ENCODE results near the gene HOXA3.

HOXA3 gene

DNA sequence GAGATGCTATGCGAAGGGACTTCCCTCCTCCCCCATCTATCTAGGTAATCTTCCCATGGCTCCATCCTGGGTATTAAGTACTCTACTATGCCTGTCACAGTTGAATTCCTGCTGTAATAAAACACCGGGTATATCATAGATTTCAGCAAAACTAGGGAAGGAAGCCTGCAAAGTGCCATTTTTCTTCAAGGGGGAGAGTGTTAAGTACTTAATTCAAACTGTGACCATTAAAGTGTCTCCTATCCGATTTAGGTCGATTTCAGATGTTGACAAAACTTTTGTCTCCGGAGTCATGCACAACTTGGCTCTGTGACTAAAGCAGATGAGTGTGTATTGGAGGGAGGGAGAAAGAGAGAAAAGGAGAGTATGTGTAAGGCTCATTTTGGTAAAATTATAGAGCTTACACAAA is 26.4 kb downstream of the HOXA3 start:
- no peak for DNase-seq

GRCh38 chr7:27124902-27125689 is 27.3 kb downstream of the HOXA3 start:
- no peak for DNase-seq

DNA sequence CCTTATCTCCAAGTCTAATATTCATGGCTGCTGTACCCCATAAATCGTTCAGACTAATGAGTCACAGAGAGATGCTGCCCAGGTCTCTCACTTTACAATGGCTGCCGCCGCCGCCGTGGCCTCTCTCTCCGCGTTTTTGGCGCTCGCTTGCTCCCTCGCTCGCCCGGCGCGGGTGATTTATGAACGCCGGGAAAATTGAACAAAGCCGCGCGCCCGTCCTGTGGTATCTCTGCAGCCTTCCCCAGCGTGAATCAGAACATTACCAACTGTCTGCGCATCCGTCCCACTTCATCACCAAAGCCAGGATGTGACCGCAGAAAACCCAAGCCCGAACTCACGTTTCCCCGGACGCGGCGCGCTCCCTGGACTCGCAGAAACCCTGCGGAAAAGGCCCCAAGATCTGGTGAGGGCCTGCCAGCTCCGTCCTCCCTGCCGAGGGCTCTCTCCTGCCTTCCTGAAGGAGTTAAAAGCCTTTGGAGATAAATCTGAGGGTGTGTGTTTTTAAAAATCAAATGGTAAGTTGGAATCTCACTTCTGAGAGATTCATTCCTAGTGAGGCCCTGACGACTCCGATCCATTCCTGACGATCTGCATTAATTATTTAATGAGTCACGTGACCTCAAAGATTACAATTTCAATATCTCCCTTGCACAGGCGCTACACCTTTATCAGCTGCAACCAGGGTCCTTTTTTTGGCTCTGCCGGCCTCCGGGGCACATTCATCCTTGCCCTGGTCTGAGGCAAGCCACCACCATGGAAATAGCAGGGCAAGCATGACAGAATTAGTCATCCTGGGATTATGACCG is 28.1 kb downstream of the HOXA3 start:
- no peak for DNase-seq

DNA sequence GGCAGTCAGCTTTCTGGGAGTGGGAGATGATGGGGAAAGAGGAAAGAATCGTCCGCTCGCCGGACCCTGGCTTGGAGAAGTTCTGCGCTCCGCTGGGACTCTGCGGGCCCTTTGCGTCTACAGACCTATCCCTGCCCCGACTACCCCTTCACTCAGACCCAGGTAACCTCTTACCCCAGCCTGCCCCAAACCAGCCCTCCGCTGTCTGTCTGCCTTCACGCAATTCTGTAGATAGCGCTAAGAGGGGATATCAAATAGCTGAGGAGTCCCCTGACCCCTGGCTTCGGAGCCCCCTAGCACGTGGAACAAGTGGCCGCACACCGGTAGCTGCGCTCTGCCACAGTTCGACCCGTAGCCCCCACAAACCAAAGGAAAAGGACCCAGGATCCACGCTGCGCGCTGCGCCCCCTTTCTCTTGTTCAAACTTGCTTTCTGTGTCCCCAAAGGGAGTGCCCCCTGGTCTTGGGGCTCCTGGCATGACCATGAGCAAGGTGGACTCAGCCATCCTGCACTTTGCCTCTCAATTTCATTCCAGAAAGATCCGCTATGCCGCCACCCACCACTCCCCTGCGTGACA is 28.8 kb downstream of the HOXA3 start:
- DNase-seq, result no peak

GRCh38 chr7:27123007-27123476 is 29.3 kb downstream of the HOXA3 start:
- DNase-seq, result no peak

GRCh38 chr7:27122077-27122910 is 30.1 kb downstream of the HOXA3 start:
- no peak for DNase-seq

DNA sequence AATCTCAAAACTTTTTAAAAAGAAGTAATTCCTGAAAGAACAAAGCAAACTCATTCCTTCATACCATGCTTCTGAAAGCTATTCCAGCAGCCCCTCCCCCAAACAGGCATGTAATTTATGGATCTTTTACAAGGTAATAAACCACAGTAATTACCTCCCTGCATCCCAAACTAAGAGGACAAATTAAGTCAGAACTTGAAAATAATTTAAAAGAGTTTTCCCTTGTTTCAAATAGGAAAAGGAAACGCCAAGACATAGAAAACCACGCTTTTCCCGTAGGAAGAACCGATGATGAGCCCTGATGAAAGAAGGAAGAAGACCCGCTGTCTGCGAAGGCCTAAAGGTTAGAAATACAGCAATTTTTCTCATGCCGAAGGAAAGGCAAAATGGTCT is 30.7 kb downstream of the HOXA3 start:
- DNase-seq, result no peak

DNA sequence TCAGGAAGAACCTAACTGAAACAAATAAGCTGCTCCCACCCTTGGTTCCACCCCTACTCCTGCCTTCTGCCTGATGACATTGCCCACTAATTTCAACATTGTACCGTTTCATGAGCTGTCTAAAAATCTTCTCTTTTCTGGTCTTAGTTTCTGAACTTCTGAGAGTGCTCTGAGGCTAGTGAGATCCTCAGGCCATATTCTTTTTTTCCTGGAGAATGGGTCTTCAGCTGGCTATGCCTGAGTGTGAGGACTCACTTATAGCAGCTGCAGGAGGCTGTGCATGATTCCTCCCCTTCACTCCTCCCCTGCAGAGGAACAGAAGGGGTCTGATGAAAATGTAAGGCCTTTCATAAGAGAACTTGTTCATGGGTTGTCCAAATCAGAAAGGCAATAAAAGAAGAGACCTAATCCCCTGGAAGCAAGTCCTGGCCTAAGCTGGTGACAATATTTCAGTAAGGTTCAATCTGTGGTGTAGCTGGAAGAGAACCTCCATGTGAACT is 32.9 kb downstream of the HOXA3 start:
- DNase-seq, result no peak

DNA sequence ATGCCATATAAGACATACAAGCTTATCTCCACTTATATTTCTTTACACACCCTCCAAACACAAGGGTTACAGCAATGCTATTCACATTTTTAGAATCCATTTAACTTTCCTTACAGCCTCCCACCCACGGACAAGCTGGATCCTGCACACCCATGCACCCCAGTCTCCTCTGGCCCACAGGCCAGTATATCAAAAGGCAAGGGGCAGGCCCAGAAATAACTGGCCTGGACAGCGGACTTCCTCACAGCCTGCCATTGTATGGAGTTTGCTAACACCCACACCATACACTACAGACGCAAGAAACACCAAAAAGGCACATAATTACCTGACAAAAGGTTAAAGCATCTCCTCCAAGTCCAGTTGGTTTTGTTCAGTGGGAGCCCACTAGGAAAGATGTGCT is 33.8 kb downstream of the HOXA3 start:
- DNase-seq, result no peak

- DNase-seq, result no peak
These were observed 34.4 kb downstream of the HOXA3 start for GRCh38 chr7:27117887-27118491.

- no peak for DNase-seq
These were observed 35.2 kb downstream of the HOXA3 start for GRCh38 chr7:27116962-27117886.

- DNase-seq, result no peak
These were observed 36.1 kb downstream of the HOXA3 start for GRCh38 chr7:27116031-27116961.

GRCh38 chr7:27115221-27116026 is 37.0 kb downstream of the HOXA3 start:
- no peak for DNase-seq

- DNase-seq, result no peak
These were observed 37.5 kb downstream of the HOXA3 start for GRCh38 chr7:27114881-27115220.

GRCh38 chr7:27113991-27114769 is 38.2 kb downstream of the HOXA3 start:
- DNase-seq, result no peak

- DNase-seq, result no peak
These were observed 39.1 kb downstream of the HOXA3 start for GRCh38 chr7:27112955-27113949.

DNA sequence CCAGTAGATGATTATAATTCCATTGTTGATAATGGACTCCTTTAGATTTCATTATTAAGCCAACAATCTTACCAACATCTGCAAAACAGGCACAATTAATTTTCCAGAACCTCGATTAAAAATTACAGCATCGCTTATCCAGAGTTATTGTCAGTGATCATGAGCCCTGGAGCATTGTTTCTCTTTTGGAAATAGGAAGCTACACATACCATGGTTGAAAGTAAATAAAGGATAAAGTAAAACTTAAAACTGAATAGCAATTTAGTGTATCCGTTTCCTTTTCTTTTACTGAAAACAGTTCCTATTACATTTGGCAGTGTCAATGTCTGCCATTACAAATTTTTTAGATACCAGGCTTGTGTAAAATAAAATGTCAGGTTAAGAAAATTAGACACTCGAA is 40.0 kb downstream of the HOXA3 start:
- no peak for DNase-seq

All from CD4-positive, alpha-beta T cell treated with Interleukin-12 subunit alpha and Interleukin-12 subunit beta, for 1 hour (primary cell).